ENCODE results near the gene STEAP3.

The STEAP3 gene

DNA sequence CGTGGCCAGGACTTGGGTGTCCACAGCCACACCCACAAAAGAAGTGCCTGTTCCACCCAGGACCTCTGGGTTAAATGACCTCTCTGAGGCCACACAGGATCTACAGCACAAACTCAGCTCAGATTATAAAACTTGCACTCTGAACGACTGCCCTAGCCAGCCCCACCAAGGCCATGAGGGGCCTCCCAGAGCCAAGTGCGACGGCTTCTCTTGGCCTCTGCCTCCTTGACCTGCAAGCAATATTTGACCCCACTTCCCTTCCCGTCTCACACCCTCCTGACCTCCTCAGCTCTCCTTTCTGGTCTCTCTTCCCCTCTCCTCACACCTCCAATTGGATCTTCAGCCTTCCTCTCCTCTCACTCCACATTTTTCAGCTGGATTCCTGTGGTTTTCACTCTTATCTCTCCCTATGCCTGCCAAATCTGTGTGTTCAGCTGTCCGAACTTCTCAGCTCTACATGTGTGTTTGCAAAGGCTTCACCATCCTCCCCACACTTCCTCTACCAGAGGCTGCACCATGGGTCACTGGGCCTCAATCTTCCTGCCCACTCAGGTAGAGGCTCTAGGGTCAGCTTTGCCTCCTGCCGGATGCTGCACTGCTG lies 25.3 kb upstream of the STEAP3 start:
- no peak for DNase-seq (ENCODE audit: low spot score)

DNA sequence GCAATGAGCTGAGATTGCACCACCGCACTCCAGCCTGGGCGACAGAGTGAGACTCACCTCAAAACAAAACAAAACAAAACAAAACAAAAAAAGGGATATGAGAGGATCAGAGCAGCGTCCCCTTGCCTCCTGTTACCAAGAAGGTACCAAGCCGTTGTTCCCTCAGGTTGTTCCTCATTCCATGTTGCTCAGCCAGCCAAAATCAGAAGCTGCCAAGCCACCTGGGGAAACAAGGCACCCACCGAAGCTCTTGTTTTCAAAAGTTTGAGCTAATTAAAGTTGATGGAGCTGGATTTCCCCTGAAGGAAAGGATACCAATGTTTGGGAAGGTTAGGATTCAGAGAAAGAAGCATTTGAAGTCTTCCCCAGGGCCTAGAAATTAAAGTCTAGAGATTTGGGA lies 21.8 kb upstream of the STEAP3 start:
- DNase-seq (ENCODE audit: low spot score) = no peak

DNA sequence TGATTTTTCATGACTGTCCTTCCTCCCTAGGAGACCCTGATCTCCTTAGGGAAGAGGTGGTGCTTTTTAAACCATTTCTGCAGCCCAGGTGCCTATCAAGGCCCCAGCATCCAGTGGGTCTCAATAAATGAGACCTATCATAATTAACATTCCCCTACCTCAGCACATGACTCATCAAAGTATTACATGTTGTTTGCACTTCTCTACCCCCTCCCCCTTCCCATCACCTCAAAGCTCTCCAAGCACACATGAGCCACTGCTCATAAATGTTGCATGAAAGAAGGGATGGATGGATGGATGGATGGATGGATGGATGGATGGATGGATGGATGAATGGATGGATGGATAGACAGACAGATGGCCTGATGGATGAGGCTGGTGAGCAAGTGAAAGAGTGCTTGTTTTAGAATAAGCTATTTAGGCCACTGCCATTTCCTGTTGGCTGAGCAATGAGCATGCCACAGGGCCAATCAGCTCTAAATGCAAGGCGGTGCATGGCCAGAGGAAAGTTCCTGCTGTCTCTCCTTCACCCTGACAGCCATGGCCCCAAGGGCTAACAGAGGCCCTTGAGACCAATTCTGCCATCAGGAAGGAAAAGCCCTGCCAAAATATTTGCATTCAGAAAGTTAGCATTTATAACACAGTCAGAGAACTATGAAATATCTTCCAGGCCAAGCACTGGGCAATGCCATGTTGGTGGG lies 20.9 kb upstream of the STEAP3 start:
- DNase-seq (ENCODE audit: low spot score) = no peak

GRCh38 chr2:119204525-119204924 lies 19.1 kb upstream of the STEAP3 start:
- DNase-seq (ENCODE audit: low spot score) = no peak

DNA sequence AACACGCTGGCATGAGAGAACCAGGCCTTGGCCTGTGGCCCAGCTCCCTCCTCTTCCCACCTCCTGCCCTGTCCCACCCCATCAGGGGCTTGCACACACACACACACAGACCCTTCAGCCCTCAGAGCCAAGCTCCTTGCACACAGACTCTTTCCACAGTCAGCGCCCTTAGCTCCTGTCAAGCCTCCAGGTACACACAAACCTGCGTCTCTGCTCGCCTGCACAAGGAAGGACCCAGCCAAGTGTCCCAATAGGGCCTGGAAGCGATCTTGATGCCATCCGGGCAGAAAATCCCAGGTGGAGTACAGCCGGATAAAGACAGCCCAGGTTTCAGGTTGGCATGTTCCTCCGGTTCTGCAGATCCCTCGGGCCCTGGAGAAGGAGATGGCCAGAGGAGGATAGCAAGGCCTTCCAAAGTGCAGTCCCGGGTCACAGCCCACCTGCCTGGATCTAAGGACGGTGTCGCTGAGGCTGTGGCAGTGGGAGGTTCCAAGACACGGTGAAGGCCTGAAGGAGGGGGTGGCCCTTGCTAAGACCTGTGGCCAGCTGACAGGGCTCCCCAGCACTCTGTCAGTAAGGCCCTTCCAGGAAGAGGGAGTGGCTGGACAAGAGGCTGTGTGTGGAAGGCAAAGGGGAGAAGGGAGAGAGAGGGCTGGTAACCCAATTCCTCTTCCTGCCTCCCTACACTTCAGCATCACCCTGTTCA lies 18.5 kb upstream of the STEAP3 start:
- no peak for DNase-seq (ENCODE audit: low spot score)

GRCh38 chr2:119206201-119206600 lies 17.4 kb upstream of the STEAP3 start:
- DNase-seq (ENCODE audit: low spot score) = no peak

DNA sequence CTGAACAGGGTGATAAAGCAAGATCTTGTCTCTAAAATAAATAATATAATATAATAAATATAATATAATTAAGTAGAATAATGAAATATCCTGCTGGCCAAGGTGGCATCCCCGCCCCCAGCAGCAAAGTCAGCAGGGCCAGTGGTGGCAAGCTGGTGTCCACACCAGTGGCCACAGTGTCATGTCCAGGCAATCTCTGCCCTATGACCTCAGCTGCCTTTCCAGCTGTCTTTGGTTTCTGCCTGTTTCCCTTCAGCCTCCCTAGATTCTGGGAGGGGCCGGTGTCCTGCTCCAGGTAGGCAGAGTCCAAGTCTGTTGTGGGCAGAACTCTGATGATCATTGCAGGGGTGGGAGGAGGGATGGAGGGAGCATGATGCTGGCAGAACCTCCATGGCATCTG lies 16.2 kb upstream of the STEAP3 start:
- no peak for DNase-seq (ENCODE audit: low spot score)

DNA sequence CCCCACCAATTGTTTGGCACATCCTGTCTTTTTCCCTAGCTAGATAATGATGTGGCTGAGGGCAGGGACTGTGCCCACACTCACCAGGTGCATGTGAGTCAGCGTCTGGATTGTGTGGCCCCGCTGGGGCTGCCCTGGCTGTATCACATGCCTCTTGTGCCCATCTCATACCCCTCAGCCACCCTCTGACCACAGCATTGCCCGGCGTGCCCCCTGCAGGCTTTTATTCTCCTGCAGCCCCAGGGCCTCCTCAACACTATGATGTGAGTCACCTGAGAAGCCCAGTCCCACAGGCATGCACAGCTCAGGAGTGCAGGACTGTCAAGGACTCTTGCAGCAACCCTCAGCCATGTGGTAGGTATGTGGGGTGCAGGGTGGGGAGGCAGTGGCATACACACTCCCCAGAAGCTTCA lies 14.8 kb upstream of the STEAP3 start:
- DNase-seq (ENCODE audit: low spot score) = no peak

DNA sequence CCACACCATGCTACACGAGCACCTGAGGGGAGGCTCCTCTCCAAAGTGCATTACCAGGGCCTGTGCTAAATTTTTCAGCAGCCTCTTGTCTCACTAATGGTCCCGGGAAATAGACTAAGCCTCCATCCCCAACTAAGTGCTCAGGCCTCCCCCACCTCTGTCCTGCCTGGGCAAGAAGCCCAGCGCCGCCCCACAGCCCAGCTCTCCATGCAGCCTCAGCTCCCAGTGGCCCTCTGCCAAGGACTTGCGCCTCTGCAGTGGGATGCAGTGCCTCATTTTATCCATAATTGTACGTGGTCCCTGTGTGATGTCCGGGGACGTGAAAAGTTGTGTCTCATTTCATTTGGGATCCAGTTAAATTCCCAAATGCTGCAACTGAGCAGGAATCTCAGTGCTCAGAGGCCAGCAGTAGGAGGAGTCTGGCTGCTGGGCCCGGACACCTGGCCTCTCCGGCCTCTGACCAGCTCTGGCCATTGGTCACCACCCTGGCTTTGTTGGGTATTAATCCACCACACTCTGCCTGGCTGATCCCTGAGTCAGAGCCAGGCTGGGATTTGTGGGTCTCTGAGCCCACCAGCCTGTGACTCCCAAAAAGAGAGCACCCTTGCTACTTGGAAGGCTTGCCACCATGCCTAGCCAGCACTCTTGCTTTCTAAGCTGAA lies 11.4 kb upstream of the STEAP3 start:
- DNase-seq (ENCODE audit: low spot score) = no peak

DNA sequence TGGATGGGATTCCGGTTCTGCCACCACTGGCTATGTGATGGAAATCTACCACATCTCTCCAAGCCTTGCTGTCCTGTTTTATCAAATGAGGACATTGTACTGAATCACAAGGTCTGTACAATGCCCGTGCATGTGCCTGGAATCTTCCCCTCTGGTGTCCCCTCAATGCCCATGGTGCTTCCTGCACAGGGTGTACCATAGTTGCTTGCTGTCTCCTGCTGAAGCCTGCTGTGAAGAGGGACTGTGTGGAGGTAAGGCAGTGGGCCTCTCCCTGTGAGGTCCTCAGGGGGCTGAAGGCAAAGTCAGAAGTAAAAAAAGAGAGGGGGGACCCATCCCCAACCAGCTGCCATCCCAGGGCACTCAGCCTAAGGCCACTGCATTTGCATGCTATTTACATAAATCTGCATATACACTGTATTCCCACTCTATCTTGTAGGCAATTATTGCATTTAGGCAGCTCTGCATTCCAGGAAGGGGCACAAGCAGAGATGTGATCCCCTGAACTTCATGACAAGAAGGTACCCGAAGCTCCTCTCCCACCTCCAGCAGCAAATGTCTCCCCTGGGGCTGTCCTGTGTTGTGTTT lies 9.1 kb upstream of the STEAP3 start:
- no peak for DNase-seq (ENCODE audit: low spot score)

GRCh38 chr2:119216994-119217393 lies 6.6 kb upstream of the STEAP3 start:
- no peak for DNase-seq (ENCODE audit: low spot score)

DNA sequence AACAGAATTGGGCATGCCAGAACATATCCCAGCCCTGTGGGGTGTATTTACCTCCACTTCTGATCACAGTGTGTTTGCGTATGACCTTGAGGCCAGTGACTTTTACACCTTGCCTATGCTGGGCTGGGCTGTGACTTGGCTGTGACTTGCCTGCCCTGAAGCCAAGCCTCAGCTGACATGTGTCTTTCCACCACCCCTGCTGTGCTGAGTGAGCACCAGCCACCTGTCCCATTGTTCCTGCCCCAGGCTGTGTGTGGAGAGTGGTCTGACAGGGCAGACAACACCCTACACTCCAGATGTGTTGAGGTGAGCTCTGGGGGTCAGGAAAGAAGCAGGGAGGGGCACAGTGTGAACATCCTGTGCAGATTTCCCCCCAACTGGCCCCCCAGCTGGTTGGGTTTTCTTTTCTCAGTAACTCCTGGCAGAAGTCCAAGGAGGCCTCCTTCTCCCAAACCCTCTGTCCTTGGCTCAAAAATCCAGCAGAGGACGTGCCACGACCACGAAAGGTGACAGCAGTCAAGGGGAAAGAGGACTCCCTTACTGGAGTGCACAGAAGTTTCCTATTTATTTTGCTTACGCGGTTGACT lies 5.1 kb upstream of the STEAP3 start:
- no peak for DNase-seq (ENCODE audit: low spot score)

- DNase-seq (ENCODE audit: low spot score) = no peak
Observed at GRCh38 chr2:119219873-119220272, 3.8 kb upstream of the STEAP3 start.

DNA sequence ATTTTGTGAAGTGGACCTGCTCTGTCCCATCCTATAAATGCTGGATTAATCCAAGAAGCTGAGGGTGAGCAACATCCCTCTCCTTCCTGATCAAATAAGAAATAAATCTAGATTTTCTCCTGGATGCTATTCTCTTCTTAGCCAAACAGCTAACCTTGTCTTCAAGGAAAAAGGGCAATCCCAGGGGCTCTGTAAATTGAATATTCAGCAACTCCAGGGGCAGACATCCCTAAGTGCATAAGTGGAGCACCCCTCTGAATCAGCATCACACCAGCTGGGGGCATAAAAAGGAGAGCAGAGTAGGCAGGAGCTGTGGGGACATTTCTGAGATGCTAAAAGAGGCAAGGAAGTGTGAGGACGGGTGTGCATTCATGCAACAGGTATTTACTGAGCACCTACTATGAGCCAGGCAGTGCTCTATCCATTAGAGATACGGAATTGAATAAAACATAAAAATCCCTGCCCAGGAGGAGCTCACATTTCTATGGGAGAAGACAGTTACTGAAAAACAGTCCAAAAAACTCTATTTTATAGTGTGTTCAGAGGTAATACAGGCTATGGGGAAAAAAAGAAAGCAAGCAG lies 2.8 kb upstream of the STEAP3 start:
- DNase-seq (ENCODE audit: low spot score) = no peak

GRCh38 chr2:119221609-119222008 lies 2.0 kb upstream of the STEAP3 start:
- no peak for DNase-seq (ENCODE audit: low spot score)

GRCh38 chr2:119222213-119222612 lies 1.4 kb upstream of the STEAP3 start:
- no peak for DNase-seq (ENCODE audit: low spot score)

DNA sequence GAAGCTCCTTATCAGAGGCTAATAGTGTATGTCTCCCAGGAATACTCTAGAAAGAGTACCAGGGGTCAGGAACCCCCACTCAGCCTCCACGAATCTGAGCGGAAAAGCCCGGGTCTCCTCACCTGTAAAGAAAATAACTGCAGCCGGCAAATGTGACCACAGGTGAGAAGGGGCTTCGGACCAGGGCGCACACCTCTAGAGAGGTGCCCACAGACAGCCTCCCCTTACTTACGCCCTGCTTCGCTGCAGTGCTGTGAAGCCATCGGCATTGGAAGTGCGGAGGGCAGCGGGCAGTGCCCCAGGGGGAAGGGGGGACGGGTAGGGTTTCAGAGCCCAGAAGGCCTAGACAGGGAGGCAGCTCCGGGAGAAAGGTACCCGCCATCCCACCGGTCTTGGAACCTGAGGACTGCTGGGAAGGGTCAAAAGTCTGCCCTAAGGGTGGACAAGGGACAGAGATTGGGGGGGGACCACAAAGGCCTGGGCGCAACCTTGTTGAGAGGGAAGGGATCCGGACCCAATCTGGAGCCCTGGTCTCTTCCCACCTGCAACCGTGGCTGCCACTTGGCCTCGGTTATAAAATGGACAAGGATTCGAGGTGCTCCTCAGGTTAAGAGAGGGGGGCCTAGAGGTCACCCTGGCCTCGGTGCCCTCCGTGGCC lies 642 bp upstream of the STEAP3 start:
- no peak for DNase-seq (ENCODE audit: low spot score)

DNA sequence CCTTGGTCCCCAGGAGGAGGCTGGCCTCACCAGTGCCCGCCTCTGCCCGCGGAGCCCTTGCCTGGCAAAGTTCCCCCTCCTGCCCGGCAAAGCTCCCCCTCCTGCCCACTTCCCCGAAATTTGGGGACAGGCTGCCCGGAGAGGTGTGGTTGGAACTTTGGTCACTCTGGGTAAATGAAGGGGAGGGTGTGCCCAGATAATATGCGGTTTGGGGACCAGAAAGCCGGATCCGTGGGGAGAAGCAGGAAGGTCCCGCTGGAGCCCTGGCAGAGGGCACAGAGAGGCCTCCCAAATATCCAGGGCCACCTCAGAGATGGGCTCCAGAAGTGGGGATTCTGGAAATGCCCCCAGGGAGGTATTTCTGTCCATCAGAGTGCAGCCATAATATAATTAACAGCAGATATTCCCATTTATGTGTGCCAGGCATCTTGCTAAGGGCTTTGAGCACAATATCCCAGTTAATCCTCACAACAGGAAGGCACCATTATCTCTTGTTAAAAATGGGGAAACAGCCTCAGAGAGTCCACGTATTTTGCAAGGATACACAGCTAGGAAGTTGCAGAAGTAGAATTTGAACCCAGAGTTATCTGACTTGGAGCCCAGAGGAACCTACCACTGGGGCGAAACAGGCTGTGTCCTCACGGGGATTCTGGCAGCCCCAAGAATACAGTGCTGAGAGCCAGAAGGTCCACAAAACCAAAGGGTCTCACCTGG lies 914 bp downstream of the STEAP3 start:
- no peak for DNase-seq (ENCODE audit: low spot score)

GRCh38 chr2:119225105-119225865 lies 1.7 kb downstream of the STEAP3 start:
- DNase-seq (ENCODE audit: low spot score) = no peak

- no peak for DNase-seq (ENCODE audit: low spot score)
Observed at GRCh38 chr2:119225926-119226325, 2.3 kb downstream of the STEAP3 start.
